ENCODE measurements around the gene CNPY1.

DNA sequence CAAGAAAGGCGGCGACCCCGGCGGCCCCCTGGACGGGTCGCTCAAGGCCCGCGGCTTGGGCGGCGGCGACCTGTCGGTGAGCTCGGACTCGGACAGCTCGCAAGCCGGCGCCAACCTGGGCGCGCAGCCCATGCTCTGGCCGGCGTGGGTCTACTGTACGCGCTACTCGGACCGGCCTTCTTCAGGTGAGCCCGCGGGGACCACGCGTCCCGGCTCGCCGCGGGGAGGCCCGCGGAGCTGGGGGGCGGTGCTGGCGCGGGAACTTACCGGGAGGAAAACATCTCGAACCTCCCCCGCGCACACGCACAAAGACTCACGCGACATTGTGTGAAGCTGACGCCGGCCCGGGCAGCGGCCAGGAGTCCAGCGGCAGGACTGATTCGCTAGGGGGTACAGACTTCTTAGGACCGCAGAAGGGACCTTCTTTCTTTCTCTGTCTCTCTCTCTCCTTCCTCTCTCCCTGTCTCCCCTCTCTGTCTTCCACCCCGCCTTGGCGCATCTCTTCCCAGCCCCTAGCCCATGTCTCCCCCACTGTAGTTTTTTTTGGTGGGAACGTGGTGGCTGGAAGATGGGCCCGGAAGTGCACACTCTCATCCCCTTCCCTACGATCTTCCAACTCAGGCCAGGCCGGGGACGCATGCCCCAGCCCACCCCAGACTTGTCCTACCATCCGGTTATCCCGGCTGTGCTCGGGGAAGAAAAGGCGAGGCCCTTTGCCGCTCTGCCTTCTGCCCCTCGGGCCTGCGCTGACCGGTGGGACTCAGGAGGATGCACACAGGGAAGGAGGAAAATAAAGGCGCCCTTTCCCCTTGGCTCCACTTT lies 87.3 kb downstream of the CNPY1 start:
- TF ChIP-seq POLR2A (IDR thresholded peaks at IDR 0.05) = no peak
- TF ChIP-seq, protein P1, sequence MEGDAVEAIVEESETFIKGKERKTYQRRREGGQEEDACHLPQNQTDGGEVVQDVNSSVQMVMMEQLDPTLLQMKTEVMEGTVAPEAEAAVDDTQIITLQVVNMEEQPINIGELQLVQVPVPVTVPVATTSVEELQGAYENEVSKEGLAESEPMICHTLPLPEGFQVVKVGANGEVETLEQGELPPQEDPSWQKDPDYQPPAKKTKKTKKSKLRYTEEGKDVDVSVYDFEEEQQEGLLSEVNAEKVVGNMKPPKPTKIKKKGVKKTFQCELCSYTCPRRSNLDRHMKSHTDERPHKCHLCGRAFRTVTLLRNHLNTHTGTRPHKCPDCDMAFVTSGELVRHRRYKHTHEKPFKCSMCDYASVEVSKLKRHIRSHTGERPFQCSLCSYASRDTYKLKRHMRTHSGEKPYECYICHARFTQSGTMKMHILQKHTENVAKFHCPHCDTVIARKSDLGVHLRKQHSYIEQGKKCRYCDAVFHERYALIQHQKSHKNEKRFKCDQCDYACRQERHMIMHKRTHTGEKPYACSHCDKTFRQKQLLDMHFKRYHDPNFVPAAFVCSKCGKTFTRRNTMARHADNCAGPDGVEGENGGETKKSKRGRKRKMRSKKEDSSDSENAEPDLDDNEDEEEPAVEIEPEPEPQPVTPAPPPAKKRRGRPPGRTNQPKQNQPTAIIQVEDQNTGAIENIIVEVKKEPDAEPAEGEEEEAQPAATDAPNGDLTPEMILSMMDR (IDR thresholded peaks at IDR 0.05) = no peak

All from adrenal gland (tissue), 5 donors.